HUES64 (cell line): ENCODE results near the gene PCCA.

Experiments
- H3K27ac ChIP-seq: 2 replicates; pipeline ENCODE4 v1.7.0; 2013; ENCODE audit warnings: low read depth, low read length, inconsistent platforms
- H3K27me3 ChIP-seq: 2 replicates; pipeline ENCODE4 v1.6.1; 2013; ENCODE audit warnings: mild to moderate bottlenecking, low read length; ENCODE audit not compliant: insufficient read depth
- H3K36me3 ChIP-seq: 2 replicates; pipeline ENCODE4 v1.6.1; 2013; ENCODE audit warnings: mild to moderate bottlenecking, low read length; ENCODE audit not compliant: insufficient read depth
- H3K4me1 ChIP-seq: 2 replicates; pipeline ENCODE4 v1.6.1; 2013; ENCODE audit warnings: mild to moderate bottlenecking, low read length, moderate library complexity; ENCODE audit not compliant: insufficient read depth
- H3K4me3 ChIP-seq: 2 replicates; pipeline ENCODE4 v1.5.1; 2013; ENCODE audit warnings: mild to moderate bottlenecking, low read length, moderate library complexity
- H3K9ac ChIP-seq: 2 replicates; pipeline ENCODE4 v1.6.1; 2013; ENCODE audit warnings: mild to moderate bottlenecking, low read depth, low read length
- H3K9me3 ChIP-seq: 2 replicates; pipeline ENCODE4 v1.6.1; 2013; ENCODE audit warnings: low read depth, low read length; ENCODE audit not compliant: insufficient read depth
- WGBS: fragments of 150-250, 120-280 bp; methylation state at CpG from one replicate; pipeline ENCODE4 v1.1.7; 2013; ENCODE audit warnings: missing lambda C conversion rate; 5-methylcytosine and 5-hydroxymethylcytosine counted together

The PCCA gene

GRCh38 chr13:100443278-100443997, 354.5 kb downstream of the PCCA start:
- H3K27ac ChIP-seq, result no peak overlapping the region
- H3K9me3 ChIP-seq, result no peaks in the 10 kb centered on the region
- H3K4me1 ChIP-seq, result peaks cover 35% of the 10 kb centered on the region
- no peak overlapping the region for H3K4me3 ChIP-seq
- no peaks in the 10 kb centered on the region for H3K36me3 ChIP-seq
- no peaks in the 10 kb centered on the region for H3K27me3 ChIP-seq
- 89% methylated on average over 7 of the region's 7 CpGs for WGBS
- H3K9ac ChIP-seq, result no peak overlapping the region

- Histone ChIP-seq H3K9ac (no peak overlapping the region), H3K4me3 (no peak overlapping the region), H3K27me3 (no peaks in the 10 kb centered on the region), H3K27ac (no peak overlapping the region), H3K9me3 (no peaks in the 10 kb centered on the region), H3K4me1 (peaks cover 30% of the 10 kb centered on the region), H3K36me3 (0 out of 2 replicates have a peak, but pooled peaks cover 3% of the 10 kb centered on the region)
- 96% methylated on average over 4 of the region's 4 CpGs for WGBS
Measured at GRCh38 chr13:100443998-100444328, 355.1 kb downstream of the PCCA start.

DNA sequence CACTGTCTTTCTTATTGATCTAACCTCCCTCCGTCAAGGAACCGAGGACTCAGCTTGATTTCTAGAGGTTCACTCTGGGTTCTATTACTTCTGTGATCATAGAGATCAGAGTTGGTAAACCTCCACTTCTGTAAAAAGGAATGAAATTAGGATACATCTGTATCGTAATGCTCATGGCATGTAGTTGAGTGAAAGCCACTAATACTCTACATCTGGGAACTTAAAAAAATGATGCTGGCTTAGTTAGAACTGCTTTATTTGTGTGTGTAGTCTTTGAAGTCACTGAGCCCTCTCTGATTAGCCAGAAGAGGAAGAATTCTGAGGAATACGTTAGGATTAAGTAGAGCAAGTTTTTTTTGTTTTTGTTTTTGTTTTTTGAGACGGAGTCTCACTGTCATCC, 358.9 kb downstream of the PCCA start:
- 94% methylated on average over 5 of the region's 5 CpGs for WGBS
- Histone ChIP-seq H3K4me1 (0 out of 2 replicates have a peak, but pooled peaks cover 4% of the 10 kb centered on the region), H3K9me3 (no peaks in the 10 kb centered on the region), H3K27ac (no peak overlapping the region), H3K27me3 (no peaks in the 10 kb centered on the region), H3K4me3 (no peak overlapping the region), H3K9ac (no peak overlapping the region), H3K36me3 (0 out of 2 replicates have a peak, but pooled peaks cover 5% of the 10 kb centered on the region)

DNA sequence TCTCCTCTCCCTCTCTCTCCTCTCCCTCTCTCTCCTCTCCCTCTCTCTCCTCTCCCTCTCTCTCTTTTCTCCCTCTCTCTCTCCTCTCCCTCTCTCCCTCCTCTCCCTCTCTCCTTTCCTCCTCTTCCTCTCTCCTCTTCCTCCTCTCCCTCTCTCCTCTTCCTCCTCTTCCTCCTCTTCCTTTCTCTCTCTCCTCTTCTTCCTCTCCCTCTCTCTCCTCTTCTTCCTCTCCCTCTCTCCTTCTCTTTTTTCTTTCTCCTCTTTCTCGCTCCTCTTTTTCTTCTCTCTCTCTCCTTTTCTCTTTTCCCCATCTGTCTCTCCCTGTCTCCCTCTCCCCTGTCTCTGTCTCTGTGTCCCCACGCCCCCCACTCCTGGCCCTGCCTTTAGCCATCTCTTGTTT, 363.0 kb downstream of the PCCA start:
- WGBS, result 93% methylated on average over 2 of the region's 2 CpGs
- Histone ChIP-seq H3K36me3 (0 out of 2 replicates have a peak, but pooled peaks cover 5% of the 10 kb centered on the region), H3K27ac (no peak overlapping the region)

DNA sequence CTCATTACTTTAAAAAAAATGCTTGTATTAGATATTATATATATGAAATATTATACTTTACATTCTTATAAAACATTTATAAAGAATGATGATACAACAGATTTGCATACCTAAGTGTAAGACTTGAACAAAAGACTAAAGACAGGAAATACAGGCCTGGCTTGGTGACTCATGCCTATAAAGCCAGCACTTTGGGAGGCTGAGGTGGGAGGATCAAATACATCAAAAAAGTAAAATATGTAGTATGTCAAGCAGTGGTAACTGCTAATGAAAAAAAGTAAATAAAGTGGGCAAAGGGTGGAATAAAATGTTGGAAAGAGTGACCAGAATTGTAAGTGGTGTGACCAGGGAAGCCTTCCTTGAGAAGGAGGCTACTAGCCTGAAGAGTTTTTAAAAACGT, 366.0 kb downstream of the PCCA start:
- Histone ChIP-seq H3K9ac (no peak overlapping the region), H3K9me3 (peaks cover 6% of the 10 kb centered on the region; the same call in 1 of the 2 replicates), H3K36me3 (no peaks in the 10 kb centered on the region; the same call in 1 of the 2 replicates), H3K4me3 (no peak overlapping the region), H3K27ac (no peak overlapping the region), H3K4me1 (peaks cover 3% of the 10 kb centered on the region; the same call in 1 of the 2 replicates), H3K27me3 (no peaks in the 10 kb centered on the region)
- WGBS, result 90% methylated on average over 1 of the region's 1 CpG

More for the DNA sequence above, 363.0 kb downstream of the PCCA start:
- H3K4me3 ChIP-seq, result no peak overlapping the region
- no peaks in the 10 kb centered on the region for H3K27me3 ChIP-seq
- H3K4me1 ChIP-seq, result peaks cover 3% of the 10 kb centered on the region; the same call in 1 of the 2 replicates
- no peaks in the 10 kb centered on the region for H3K9me3 ChIP-seq
- no peak overlapping the region for H3K9ac ChIP-seq

GRCh38 chr13:100458673-100459072, 369.8 kb downstream of the PCCA start:
- Histone ChIP-seq H3K27me3 (no peaks in the 10 kb centered on the region), H3K36me3 (no peaks in the 10 kb centered on the region; the same call in 1 of the 2 replicates), H3K4me1 (peaks cover 25% of the 10 kb centered on the region), H3K27ac (no peak overlapping the region), H3K9me3 (peaks cover 6% of the 10 kb centered on the region; the same call in 1 of the 2 replicates), H3K4me3 (no peak overlapping the region), H3K9ac (no peak overlapping the region)
- WGBS, result 93% methylated on average over 4 of the region's 4 CpGs

GRCh38 chr13:100459747-100460146, 370.9 kb downstream of the PCCA start:
- Histone ChIP-seq H3K36me3 (no peaks in the 10 kb centered on the region; the same call in 1 of the 2 replicates), H3K27ac (no peak overlapping the region), H3K4me3 (no peak overlapping the region), H3K9me3 (peaks cover 6% of the 10 kb centered on the region; the same call in 1 of the 2 replicates), H3K27me3 (no peaks in the 10 kb centered on the region), H3K4me1 (peaks cover 34% of the 10 kb centered on the region), H3K9ac (no peak overlapping the region)
- WGBS, result 92% methylated on average over 5 of the region's 5 CpGs

DNA sequence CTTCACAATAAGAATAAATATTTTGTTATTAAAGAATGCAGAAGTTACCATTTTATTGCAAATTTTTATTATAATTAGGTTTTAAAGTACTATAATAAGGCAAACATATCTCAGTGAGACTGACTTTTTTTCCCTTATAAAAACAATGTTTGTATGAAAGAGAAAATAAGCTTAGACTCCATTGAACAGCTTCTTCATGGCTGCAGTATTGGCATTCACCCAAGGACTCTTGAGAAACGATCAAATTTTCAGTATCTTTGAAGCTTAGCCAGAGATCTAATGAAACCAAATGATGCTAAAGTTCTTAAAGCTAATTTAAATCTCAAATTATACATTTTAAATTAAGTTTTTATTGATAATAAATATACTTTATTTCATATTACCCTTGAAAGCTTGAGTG, 371.4 kb downstream of the PCCA start:
- no peaks in the 10 kb centered on the region; the same call in 1 of the 2 replicates for H3K36me3 ChIP-seq
- no peak overlapping the region for H3K9ac ChIP-seq
- H3K4me1 ChIP-seq, result peaks cover 31% of the 10 kb centered on the region
- 89% methylated on average over 1 of the region's 1 CpG for WGBS
- H3K27ac ChIP-seq, result no peak overlapping the region
- no peaks in the 10 kb centered on the region for H3K27me3 ChIP-seq
- H3K9me3 ChIP-seq, result peaks cover 6% of the 10 kb centered on the region; the same call in 1 of the 2 replicates
- no peak overlapping the region for H3K4me3 ChIP-seq

DNA sequence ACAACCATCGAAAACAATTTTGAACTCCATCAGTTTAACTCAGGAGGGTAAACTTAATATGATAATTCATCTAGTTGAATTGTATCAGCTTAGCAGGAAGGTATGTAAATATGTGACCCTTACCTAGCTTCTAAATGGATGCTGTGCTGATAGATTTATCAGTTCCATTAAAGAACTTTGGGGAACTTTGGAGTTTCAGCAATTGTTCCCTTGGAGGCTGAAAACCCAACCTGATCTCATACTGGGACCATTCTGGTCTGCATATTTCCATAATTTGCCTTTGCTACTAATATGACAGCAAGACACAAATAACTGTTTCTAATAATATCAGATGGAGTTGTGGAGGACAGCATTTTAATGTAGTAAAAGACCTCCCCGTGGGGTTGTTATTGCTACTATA, 371.9 kb downstream of the PCCA start:
- H3K9me3 ChIP-seq, result peaks cover 6% of the 10 kb centered on the region; the same call in 1 of the 2 replicates
- H3K27ac ChIP-seq, result no peak overlapping the region
- H3K9ac ChIP-seq, result no peak overlapping the region
- H3K4me1 ChIP-seq, result peaks cover 31% of the 10 kb centered on the region
- no peaks in the 10 kb centered on the region; the same call in 1 of the 2 replicates for H3K36me3 ChIP-seq
- no peaks in the 10 kb centered on the region for H3K27me3 ChIP-seq
- WGBS, result 100% methylated on average over 2 of the region's 2 CpGs
- no peak overlapping the region for H3K4me3 ChIP-seq

DNA sequence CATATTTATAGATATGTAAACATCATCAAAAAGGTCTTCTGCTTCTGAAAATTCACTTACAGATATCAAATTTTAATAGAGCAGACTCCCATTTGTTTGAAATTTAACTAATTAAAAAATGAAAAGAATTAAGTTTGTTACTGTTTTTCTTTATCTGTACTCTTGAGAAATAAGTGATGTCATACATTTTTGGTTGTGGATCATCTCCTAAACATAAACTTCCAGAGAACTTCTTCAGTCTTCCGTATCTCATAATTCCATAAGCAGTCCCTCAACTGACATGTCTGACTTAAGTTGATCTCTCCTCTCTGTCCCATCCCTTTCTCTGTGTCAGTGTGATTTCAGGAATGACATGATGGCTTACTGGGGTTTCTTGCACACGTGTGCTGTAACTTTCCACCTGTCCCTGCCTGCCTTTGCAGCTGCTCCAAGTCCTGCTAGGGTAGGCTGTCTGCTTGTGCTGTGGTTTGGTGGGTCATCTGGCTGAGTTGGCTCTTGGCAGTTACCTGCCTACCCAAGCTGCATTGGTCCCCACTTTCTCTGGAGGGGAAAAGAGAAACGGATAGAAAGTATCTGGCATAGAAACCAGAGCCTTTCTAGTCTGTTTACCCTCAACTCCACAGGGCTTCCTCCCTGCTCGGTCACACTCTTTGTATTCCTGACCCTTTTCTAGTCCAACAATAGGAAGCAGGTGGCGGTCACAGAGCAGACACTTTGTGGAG, 372.6 kb downstream of the PCCA start:
- WGBS, result 60% methylated on average over 4 of the region's 5 CpGs
- no peaks in the 10 kb centered on the region for H3K27me3 ChIP-seq
- H3K4me1 ChIP-seq, result peaks cover 31% of the 10 kb centered on the region
- no peak overlapping the region for H3K4me3 ChIP-seq
- peaks cover 6% of the 10 kb centered on the region; the same call in 1 of the 2 replicates for H3K9me3 ChIP-seq
- no peaks in the 10 kb centered on the region; the same call in 1 of the 2 replicates for H3K36me3 ChIP-seq
- no peak overlapping the region for H3K9ac ChIP-seq
- H3K27ac ChIP-seq, result peak overlapping the region; percentile 52; the same call in 1 of the 2 replicates

- Histone ChIP-seq H3K36me3 (no peaks in the 10 kb centered on the region; the same call in 1 of the 2 replicates), H3K27me3 (no peaks in the 10 kb centered on the region), H3K4me3 (no peak overlapping the region), H3K9ac (no peak overlapping the region), H3K27ac (no peak overlapping the region), H3K4me1 (peaks cover 31% of the 10 kb centered on the region), H3K9me3 (peaks cover 6% of the 10 kb centered on the region; the same call in 1 of the 2 replicates)
- WGBS, result 79% methylated on average over 3 of the region's 4 CpGs
Measured at GRCh38 chr13:100464006-100464405, 375.1 kb downstream of the PCCA start.
